ENCODE measurements around the gene SDF2.
"Not testable (repeated sequence)": the region's sequence is repeated elsewhere in the genome, so short reads cannot be mapped to it uniquely, and the experiment has no call there.

The SDF2 gene

DNA sequence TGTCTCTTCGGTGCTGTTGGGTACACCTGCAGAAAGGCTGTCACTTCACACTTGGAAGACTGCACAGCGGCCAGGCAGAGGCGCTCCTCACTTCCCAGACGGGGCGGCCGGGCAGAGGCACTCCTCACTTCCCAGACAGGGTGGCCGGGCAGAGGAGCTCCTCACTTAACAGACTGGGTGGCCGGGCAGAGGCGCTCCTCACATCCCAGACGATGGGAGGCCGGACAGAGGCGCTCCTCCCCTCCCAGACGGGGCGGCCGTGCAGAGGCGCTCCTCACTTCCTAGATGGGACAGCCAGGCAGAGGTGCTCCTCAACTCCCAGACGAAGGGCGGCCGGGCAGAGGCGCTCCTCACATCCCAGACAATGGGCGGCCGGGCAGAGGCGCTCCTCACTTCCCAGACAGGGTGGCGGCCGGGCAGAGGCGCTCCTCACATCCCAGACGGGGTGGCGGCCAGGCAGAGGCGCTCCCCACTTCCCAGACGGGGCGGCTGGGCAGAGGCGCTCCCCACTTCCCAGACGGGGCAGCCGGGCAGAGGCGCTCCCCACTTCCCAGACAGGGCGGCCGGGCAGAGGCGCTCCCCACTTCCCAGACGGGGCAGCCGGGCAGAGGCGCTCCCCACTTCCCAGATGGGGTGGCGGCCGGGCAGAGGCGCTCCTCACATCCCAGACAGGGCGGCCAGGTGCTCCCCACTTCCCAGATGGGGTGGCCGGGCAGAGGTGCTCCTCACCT, 2.8 kb downstream of the SDF2 start:
- H3K4me1 ChIP-seq (ENCODE audit: control insufficient read depth, insufficient read depth, low read length, poor library complexity, severe bottlenecking); H3K27me3 ChIP-seq (replicated peaks; ENCODE audit: control insufficient read depth, insufficient read depth, low read length, poor library complexity, severe bottlenecking); H3K9me3 ChIP-seq (ENCODE audit: control insufficient read depth, low read length); DNase-seq; H3K27ac ChIP-seq (ENCODE audit: insufficient read depth, low read length, poor library complexity, severe bottlenecking); H3K36me3 ChIP-seq (ENCODE audit: control insufficient read depth, insufficient read depth, low read length); H3K4me3 ChIP-seq (ENCODE audit: insufficient read depth, low read depth, low read length, poor library complexity, severe bottlenecking): not testable (repeated sequence)

DNA sequence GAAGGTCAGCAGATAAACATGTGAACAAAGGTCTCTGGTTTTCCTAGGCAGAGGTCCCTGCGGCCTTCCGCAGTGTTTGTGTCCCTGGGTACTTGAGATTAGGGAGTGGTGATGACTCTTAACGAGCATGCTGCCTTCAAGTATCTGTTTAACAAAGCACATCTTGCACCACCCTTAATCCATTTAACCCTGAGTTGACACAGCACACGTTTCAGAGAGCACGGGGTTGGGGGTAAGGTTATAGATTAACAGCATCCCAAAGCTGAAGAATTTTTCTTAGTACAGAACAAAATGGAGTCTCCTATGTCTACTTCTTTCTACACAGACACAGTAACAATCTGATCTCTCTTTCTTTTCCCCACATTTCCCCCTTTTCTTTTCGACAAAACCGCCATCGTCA, 3.4 kb downstream of the SDF2 start:
- not testable (repeated sequence) for H3K4me1 ChIP-seq (ENCODE audit: control insufficient read depth, insufficient read depth, low read length, poor library complexity, severe bottlenecking); H3K4me3 ChIP-seq (ENCODE audit: insufficient read depth, low read depth, low read length, poor library complexity, severe bottlenecking); H3K36me3 ChIP-seq (ENCODE audit: control insufficient read depth, insufficient read depth, low read length); H3K27ac ChIP-seq (ENCODE audit: insufficient read depth, low read length, poor library complexity, severe bottlenecking); DNase-seq; H3K9me3 ChIP-seq (ENCODE audit: control insufficient read depth, low read length); H3K27me3 ChIP-seq (replicated peaks; ENCODE audit: control insufficient read depth, insufficient read depth, low read length, poor library complexity, severe bottlenecking)

- H3K36me3 ChIP-seq (ENCODE audit: control insufficient read depth, insufficient read depth, low read length), result peaks cover 6% of the 10 kb centered on the region
- H3K4me3 ChIP-seq (ENCODE audit: insufficient read depth, low read depth, low read length, poor library complexity, severe bottlenecking), result no peak overlapping the region
- no peaks in the 10 kb centered on the region for H3K9me3 ChIP-seq (ENCODE audit: control insufficient read depth, low read length)
- no peak overlapping the region for H3K27ac ChIP-seq (ENCODE audit: insufficient read depth, low read length, poor library complexity, severe bottlenecking)
- no peak for DNase-seq
- H3K27me3 ChIP-seq (replicated peaks; ENCODE audit: control insufficient read depth, insufficient read depth, low read length, poor library complexity, severe bottlenecking), result no peaks in the 10 kb centered on the region
- peaks cover 3% of the 10 kb centered on the region for H3K4me1 ChIP-seq (ENCODE audit: control insufficient read depth, insufficient read depth, low read length, poor library complexity, severe bottlenecking)
Measured at GRCh38 chr17:28657756-28658155, 4.0 kb downstream of the SDF2 start.

DNA sequence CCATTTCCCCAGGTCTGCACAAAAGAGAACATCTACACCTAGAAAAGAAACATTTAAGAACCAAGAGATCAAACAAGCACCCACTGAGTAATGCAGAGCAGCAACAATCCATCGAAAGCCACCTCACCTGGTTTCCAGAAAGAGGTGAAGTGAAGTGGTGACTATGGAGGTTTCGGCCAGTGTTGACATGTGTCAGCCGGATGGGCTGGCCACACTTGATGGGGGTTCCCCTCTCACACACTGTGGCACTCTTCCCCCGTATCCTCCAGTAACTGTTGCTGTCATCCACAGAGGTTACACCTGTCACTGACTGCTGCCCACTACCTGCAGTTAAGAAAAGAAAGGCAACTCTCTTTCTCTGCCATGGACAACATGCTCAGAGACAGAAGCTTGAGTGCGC, 6.5 kb downstream of the SDF2 start:
- H3K4me1 ChIP-seq (ENCODE audit: control insufficient read depth, insufficient read depth, low read length, poor library complexity, severe bottlenecking), result no peaks in the 10 kb centered on the region
- no peaks in the 10 kb centered on the region for H3K27me3 ChIP-seq (replicated peaks; ENCODE audit: control insufficient read depth, insufficient read depth, low read length, poor library complexity, severe bottlenecking)
- H3K4me3 ChIP-seq (ENCODE audit: insufficient read depth, low read depth, low read length, poor library complexity, severe bottlenecking), result no peak overlapping the region
- no peak for DNase-seq
- H3K27ac ChIP-seq (ENCODE audit: insufficient read depth, low read length, poor library complexity, severe bottlenecking), result no peak overlapping the region
- no peaks in the 10 kb centered on the region for H3K9me3 ChIP-seq (ENCODE audit: control insufficient read depth, low read length)
- peaks cover 11% of the 10 kb centered on the region for H3K36me3 ChIP-seq (ENCODE audit: control insufficient read depth, insufficient read depth, low read length)

DNA sequence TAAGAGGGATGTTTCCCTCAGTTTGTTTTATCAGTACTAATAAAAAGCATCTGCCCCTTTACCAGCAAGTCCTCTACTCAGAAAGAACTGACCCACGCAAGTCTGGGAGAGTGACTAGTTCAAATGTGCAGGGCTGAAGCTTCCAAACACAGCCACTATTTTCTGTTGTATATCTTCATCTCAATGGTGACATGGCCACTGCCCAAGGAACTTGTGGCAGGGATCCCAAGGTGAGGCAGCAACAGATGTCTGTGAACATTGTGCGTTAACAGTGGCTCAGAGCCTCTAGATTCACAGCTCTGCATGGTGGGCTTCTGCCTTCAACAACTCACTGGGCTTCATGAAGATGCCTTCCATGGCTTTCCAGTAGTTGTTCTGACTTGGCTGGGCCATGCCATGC, 13.0 kb downstream of the SDF2 start:
- Histone ChIP-seq H3K27ac (ENCODE audit: insufficient read depth, low read length, poor library complexity, severe bottlenecking) (no peak overlapping the region), H3K36me3 (ENCODE audit: control insufficient read depth, insufficient read depth, low read length) (peaks cover 18% of the 10 kb centered on the region), H3K4me1 (ENCODE audit: control insufficient read depth, insufficient read depth, low read length, poor library complexity, severe bottlenecking) (peaks cover 20% of the 10 kb centered on the region), H3K27me3 (replicated peaks; ENCODE audit: control insufficient read depth, insufficient read depth, low read length, poor library complexity, severe bottlenecking) (no peaks in the 10 kb centered on the region), H3K9me3 (ENCODE audit: control insufficient read depth, low read length) (no peaks in the 10 kb centered on the region), H3K4me3 (ENCODE audit: insufficient read depth, low read depth, low read length, poor library complexity, severe bottlenecking) (no peak overlapping the region)
- no peak for DNase-seq

- Histone ChIP-seq H3K4me1 (ENCODE audit: control insufficient read depth, insufficient read depth, low read length, poor library complexity, severe bottlenecking) (peaks cover 25% of the 10 kb centered on the region), H3K27ac (ENCODE audit: insufficient read depth, low read length, poor library complexity, severe bottlenecking) (peak overlapping the region; percentile 89), H3K36me3 (ENCODE audit: control insufficient read depth, insufficient read depth, low read length) (peaks cover 30% of the 10 kb centered on the region), H3K27me3 (replicated peaks; ENCODE audit: control insufficient read depth, insufficient read depth, low read length, poor library complexity, severe bottlenecking) (no peaks in the 10 kb centered on the region), H3K4me3 (ENCODE audit: insufficient read depth, low read depth, low read length, poor library complexity, severe bottlenecking) (no peak overlapping the region), H3K9me3 (ENCODE audit: control insufficient read depth, low read length) (no peaks in the 10 kb centered on the region)
- peak in 1 of 3 donors; percentile 14 for DNase-seq
Measured at GRCh38 chr17:28646039-28646754, 15.5 kb downstream of the SDF2 start.

DNA sequence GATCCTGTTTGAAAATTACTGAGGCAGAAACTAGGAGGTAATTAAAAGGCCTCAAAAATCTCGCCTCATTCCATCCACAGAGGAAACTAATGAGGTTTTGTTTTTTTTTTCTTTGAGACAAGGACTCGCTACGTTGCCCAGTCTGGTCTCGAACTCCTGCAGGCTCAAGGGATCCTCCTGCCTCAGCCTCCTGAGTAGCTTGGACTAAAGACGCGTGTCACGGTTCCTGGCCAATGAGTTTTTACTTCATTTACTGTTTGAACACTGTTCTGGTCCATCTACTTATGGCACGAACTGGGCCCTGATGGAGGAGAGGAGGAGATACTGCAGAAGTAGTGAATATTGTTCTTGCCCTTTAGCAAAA, 16.1 kb downstream of the SDF2 start:
- no peak for DNase-seq
- Histone ChIP-seq H3K9me3 (ENCODE audit: control insufficient read depth, low read length) (no peaks in the 10 kb centered on the region), H3K4me3 (ENCODE audit: insufficient read depth, low read depth, low read length, poor library complexity, severe bottlenecking) (peak overlapping the region; percentile 97), H3K4me1 (ENCODE audit: control insufficient read depth, insufficient read depth, low read length, poor library complexity, severe bottlenecking) (peaks cover 25% of the 10 kb centered on the region), H3K27me3 (replicated peaks; ENCODE audit: control insufficient read depth, insufficient read depth, low read length, poor library complexity, severe bottlenecking) (no peaks in the 10 kb centered on the region), H3K27ac (ENCODE audit: insufficient read depth, low read length, poor library complexity, severe bottlenecking) (peak overlapping the region; percentile 89), H3K36me3 (ENCODE audit: control insufficient read depth, insufficient read depth, low read length) (peaks cover 34% of the 10 kb centered on the region)

- no peaks in the 10 kb centered on the region for H3K27me3 ChIP-seq (replicated peaks; ENCODE audit: control insufficient read depth, insufficient read depth, low read length, poor library complexity, severe bottlenecking)
- peaks cover 40% of the 10 kb centered on the region for H3K36me3 ChIP-seq (ENCODE audit: control insufficient read depth, insufficient read depth, low read length)
- no peaks in the 10 kb centered on the region for H3K9me3 ChIP-seq (ENCODE audit: control insufficient read depth, low read length)
- peak; percentile 90 to 92 (median 92) for DNase-seq
- H3K4me1 ChIP-seq (ENCODE audit: control insufficient read depth, insufficient read depth, low read length, poor library complexity, severe bottlenecking), result peaks cover 25% of the 10 kb centered on the region
- H3K4me3 ChIP-seq (ENCODE audit: insufficient read depth, low read depth, low read length, poor library complexity, severe bottlenecking), result peak within 1 kb of the TSS; percentile 97
- H3K27ac ChIP-seq (ENCODE audit: insufficient read depth, low read length, poor library complexity, severe bottlenecking), result peak within 1 kb of the TSS; percentile 89
Measured at GRCh38 chr17:28644787-28645575, 16.7 kb downstream of the SDF2 start, which contains the start of gene BLTP2. BLTP2 (minus strand) TSS chr17:28645158; CDS start chr17:28645056, 102 bp downstream.

GRCh38 chr17:28643983-28644786, 17.5 kb downstream of the SDF2 start:
- no peaks in the 10 kb centered on the region for H3K27me3 ChIP-seq (replicated peaks; ENCODE audit: control insufficient read depth, insufficient read depth, low read length, poor library complexity, severe bottlenecking)
- peaks cover 25% of the 10 kb centered on the region for H3K4me1 ChIP-seq (ENCODE audit: control insufficient read depth, insufficient read depth, low read length, poor library complexity, severe bottlenecking)
- H3K9me3 ChIP-seq (ENCODE audit: control insufficient read depth, low read length), result no peaks in the 10 kb centered on the region
- peak overlapping the region; percentile 97 for H3K4me3 ChIP-seq (ENCODE audit: insufficient read depth, low read depth, low read length, poor library complexity, severe bottlenecking)
- H3K27ac ChIP-seq (ENCODE audit: insufficient read depth, low read length, poor library complexity, severe bottlenecking), result peak overlapping the region; percentile 89
- DNase-seq, result peak in 2 of 3 donors; percentile 3 to 7
- peaks cover 47% of the 10 kb centered on the region for H3K36me3 ChIP-seq (ENCODE audit: control insufficient read depth, insufficient read depth, low read length)
